ENCODE results near the gene NAALADL1. TPM values are rescaled to one million over a fixed set of nuclear protein-coding genes. Genes with fewer than 3 reads are reported as not detected.
A peak's percentile ranks its signal among the peaks of the same experiment; 100 is the strongest.

NAALADL1 gene
- total and polyA plus RNA-seq, 9 of the 15 experiments (the other 6 are each of a cell fraction or from before 2014, with no cell fraction given): 0.06 to 0.72 (median 0.22) TPM; not detected in 4

GRCh38 chr11:65040847-65041622 lies 17.3 kb downstream of the NAALADL1 start, which contains the start of gene SAC3D1 (continued):
- TF ChIP-seq ZNF740 (CRISPR knock-in tag; IDR thresholded peaks at IDR 0.05) (no peak), ZNF740 (tag; IDR thresholded peaks at IDR 0.05) (no peak), ZNF766 (CRISPR knock-in tag; conservative IDR thresholded peaks at IDR 0.05) (no peak), FUS (optimal IDR thresholded peaks at IDR 0.05; ENCODE audit: low read depth, low read length) (peak; percentile 79), NFYB (IDR thresholded peaks at IDR 0.05; ENCODE audit: extremely low read depth, insufficient read length) (no peak), EHMT2 (IDR thresholded peaks at IDR 0.05) (no peak), ZC3H11A (IDR thresholded peaks at IDR 0.05; ENCODE audit: low read depth, low read length) (no peak), ZNF696 (CRISPR knock-in tag; conservative IDR thresholded peaks at IDR 0.05) (no peak), ZBED1 (IDR thresholded peaks at IDR 0.05) (no peak), CTCFL (IDR thresholded peaks at IDR 0.05; ENCODE audit: borderline replicate concordance, insufficient read depth, low read depth, low read length, poor library complexity, severe bottlenecking) (no peak), SMAD3 (CRISPR knock-in tag; conservative IDR thresholded peaks at IDR 0.05) (no peak), SRSF3 (IDR thresholded peaks at IDR 0.05; ENCODE audit: insufficient read depth, low read length) (no peak), ARNT (IDR thresholded peaks at IDR 0.05) (no peak), POLR2AphosphoS2 (IDR thresholded peaks at IDR 0.05; ENCODE audit: low read length) (peak; percentile 43; the same call in 1 of the 2 replicates), HCFC1 (IDR thresholded peaks at IDR 0.05; ENCODE audit: low read depth, low read length) (peak; percentile 75), TEAD4 (IDR thresholded peaks at IDR 0.05; ENCODE audit: low read length) (no peak), TEAD4 (CRISPR knock-in tag; IDR thresholded peaks at IDR 0.05; ENCODE audit: borderline replicate concordance) (no peak), NELFE (IDR thresholded peaks at IDR 0.05; ENCODE audit: insufficient read depth, insufficient read length) (no peak), ARID4B (CRISPR knock-in tag; IDR thresholded peaks at IDR 0.05) (peak; percentile 76; the same call in 1 of the 2 replicates), HDAC8 (tag; IDR thresholded peaks at IDR 0.05) (no peak), CBX2 (IDR thresholded peaks at IDR 0.05; ENCODE audit: insufficient read depth, low read length, poor library complexity, severe bottlenecking) (no peak), ZNF780A (CRISPR knock-in tag; IDR thresholded peaks at IDR 0.05) (no peak)

Data from K562 (cell line).